WTC11 (cell line): ENCODE results near the gene BET1L. TPM values are rescaled to one million over a fixed set of nuclear protein-coding genes. Genes with fewer than 3 reads are reported as not detected.

Experiments
- CDX4 ChIP-seq: fragments of 250-450 bp; sonication (Bioruptor Pico); IDR thresholded peaks from 2 replicates; pipeline ENCODE4 v1.9.0; 2021; ENCODE audit warnings: moderate library complexity, mild to moderate bottlenecking, inconsistent platforms, borderline replicate concordance
- CREM ChIP-seq: sonication (generic); formaldehyde crosslinking; IDR thresholded peaks from 2 replicates; pipeline ENCODE4 v1.8.1; 2022; ENCODE audit warnings: mild to moderate bottlenecking, missing genetic modification reagents, moderate library complexity
- E2F1 ChIP-seq: sonication (generic); formaldehyde crosslinking; IDR thresholded peaks from 2 replicates; pipeline ENCODE4 v1.8.0; 2022; ENCODE audit warnings: mild to moderate bottlenecking, missing genetic modification reagents
- E2F4 ChIP-seq: sonication (generic); formaldehyde crosslinking; IDR thresholded peaks from 2 replicates; pipeline ENCODE4 v1.8.1; 2022; ENCODE audit warnings: low read depth, mild to moderate bottlenecking, moderate library complexity, missing genetic modification reagents, borderline replicate concordance
- FOXK1 ChIP-seq: sonication (generic); formaldehyde crosslinking; IDR thresholded peaks from 2 replicates; pipeline ENCODE4 v1.8.0; 2022; ENCODE audit warnings: mild to moderate bottlenecking, moderate library complexity, missing genetic modification reagents
- HMGA2 ChIP-seq: fragments of 250-450 bp; sonication (Bioruptor Pico); IDR thresholded peaks from 2 replicates; pipeline ENCODE4 v1.4.0; 2021; ENCODE audit warnings: mild to moderate bottlenecking, moderate library complexity
- HMGXB4 ChIP-seq: sonication (generic); formaldehyde crosslinking; IDR thresholded peaks from 2 replicates; pipeline ENCODE4 v1.8.1; 2023; ENCODE audit warnings: mild to moderate bottlenecking, moderate library complexity, missing genetic modification reagents
- IRF1 ChIP-seq: sonication (generic); formaldehyde crosslinking; IDR thresholded peaks from 2 replicates; pipeline ENCODE4 v1.8.0; 2023; ENCODE audit warnings: missing genetic modification reagents
- IRF2 ChIP-seq: sonication (generic); formaldehyde crosslinking; IDR thresholded peaks from 2 replicates; pipeline ENCODE4 v1.8.0; 2022; ENCODE audit warnings: low read depth, missing genetic modification reagents, borderline replicate concordance
- JAZF1 ChIP-seq: fragments of 250-450 bp; sonication (Bioruptor Pico); IDR thresholded peaks from 2 replicates; pipeline ENCODE4 v1.9.0; 2021; ENCODE audit warnings: moderate library complexity, mild to moderate bottlenecking, inconsistent platforms
- MXD4 ChIP-seq: fragments of 250-450 bp; sonication (Bioruptor Pico); IDR thresholded peaks from 2 replicates; pipeline ENCODE4 v1.8.0; 2021; ENCODE audit warnings: mild to moderate bottlenecking, moderate library complexity, borderline replicate concordance
- NFATC4 ChIP-seq: fragments of 250-450 bp; sonication (Bioruptor Pico); IDR thresholded peaks from 2 replicates; pipeline ENCODE4 v1.9.0; 2021; ENCODE audit warnings: mild to moderate bottlenecking
- NR1H2 ChIP-seq: sonication (generic); formaldehyde crosslinking; IDR thresholded peaks from 2 replicates; pipeline ENCODE4 v1.9.0; 2021; ENCODE audit warnings: mild to moderate bottlenecking, moderate library complexity, missing genetic modification reagents
- NR3C1 ChIP-seq: sonication (generic); formaldehyde crosslinking; conservative IDR thresholded peaks from 2 replicates; pipeline ENCODE4 v1.8.1; 2023; ENCODE audit warnings: low read depth, mild to moderate bottlenecking, missing genetic modification reagents
- PREB ChIP-seq: sonication (generic); formaldehyde crosslinking; IDR thresholded peaks from 2 replicates; pipeline ENCODE4 v1.8.1; 2022; ENCODE audit warnings: mild to moderate bottlenecking, missing genetic modification reagents, moderate library complexity, borderline replicate concordance
- RORB ChIP-seq: fragments of 250-450 bp; sonication (Bioruptor Pico); IDR thresholded peaks from 2 replicates; pipeline ENCODE4 v1.9.0; 2021; ENCODE audit warnings: mild to moderate bottlenecking
- SOX15 ChIP-seq: fragments of 250-450 bp; sonication (Bioruptor Pico); IDR thresholded peaks from 2 replicates; pipeline ENCODE4 v1.9.0; 2021; ENCODE audit warnings: mild to moderate bottlenecking
- USF2 ChIP-seq: sonication (generic); formaldehyde crosslinking; IDR thresholded peaks from 2 replicates; pipeline ENCODE4 v1.8.1; 2023; ENCODE audit warnings: mild to moderate bottlenecking, missing genetic modification reagents, moderate library complexity
- ZBTB21 ChIP-seq: sonication (generic); formaldehyde crosslinking; IDR thresholded peaks from 2 replicates; pipeline ENCODE4 v1.8.1; 2023; ENCODE audit warnings: mild to moderate bottlenecking, missing genetic modification reagents, borderline replicate concordance
- ZMAT4 ChIP-seq: fragments of 250-450 bp; sonication (Bioruptor Pico); IDR thresholded peaks from 2 replicates; pipeline ENCODE4 v1.9.0; 2021; ENCODE audit warnings: mild to moderate bottlenecking
- ZNF121 ChIP-seq: sonication (generic); formaldehyde crosslinking; IDR thresholded peaks from 2 replicates; pipeline ENCODE4 v1.8.0; 2023; ENCODE audit warnings: missing genetic modification reagents
- ZNF138 ChIP-seq: sonication (generic); formaldehyde crosslinking; conservative IDR thresholded peaks from 2 replicates; pipeline ENCODE4 v1.8.1; 2022; ENCODE audit warnings: mild to moderate bottlenecking, moderate library complexity, missing genetic modification reagents
- ZNF219 ChIP-seq: sonication (generic); formaldehyde crosslinking; IDR thresholded peaks from 2 replicates; pipeline ENCODE4 v1.8.0; 2023; ENCODE audit warnings: missing genetic modification reagents, mild to moderate bottlenecking, borderline replicate concordance
- ZNF263 ChIP-seq: sonication (generic); formaldehyde crosslinking; IDR thresholded peaks from 2 replicates; pipeline ENCODE4 v1.8.1; 2022; ENCODE audit warnings: low read depth, mild to moderate bottlenecking, moderate library complexity, missing genetic modification reagents
- ZNF423 ChIP-seq: fragments of 250-450 bp; sonication (Bioruptor Pico); IDR thresholded peaks from 2 replicates; pipeline ENCODE4 v2.1.2; 2022; ENCODE audit warnings: mild to moderate bottlenecking, moderate library complexity
- ZNF532 ChIP-seq: fragments of 250-450 bp; sonication (Bioruptor Pico); IDR thresholded peaks from 2 replicates; pipeline ENCODE4 v1.9.0; 2021; ENCODE audit warnings: mild to moderate bottlenecking, borderline replicate concordance
- ZNF671 ChIP-seq: fragments of 250-450 bp; sonication (Bioruptor Pico); IDR thresholded peaks from 2 replicates; pipeline ENCODE4 v1.8.0; 2021; ENCODE audit warnings: mild to moderate bottlenecking
- total RNA-seq: library from RNA; stranded (reverse); gene quantifications from 3 replicates; pipeline ENCODE4 v1.2.3, GENCODE V29; 2021

Gene BET1L
- total RNA-seq, 1 experiment from 2014 or later = 51.4 TPM

- no peak for TF ChIP-seq ZNF532
- no peak for TF ChIP-seq ZNF423
- TF ChIP-seq HMGXB4 = peak; percentile 54; the same call in 1 of the 2 replicates
- TF ChIP-seq IRF2 = no peak
- no peak for TF ChIP-seq RORB (CRISPR knock-in tag)
- 0 out of 2 replicates have a peak, but pooled peaks have one; percentile 49 for TF ChIP-seq ZNF219 (CRISPR knock-in tag)
- no peak for TF ChIP-seq NR1H2
- TF ChIP-seq NR3C1 = no peak
- TF ChIP-seq CREM (CRISPR knock-in tag) = 0 out of 2 replicates have a peak, but pooled peaks have one; percentile 42
- no peak for TF ChIP-seq ZNF671
- TF ChIP-seq CDX4 (CRISPR knock-in tag) = no peak
- no peak for TF ChIP-seq ZBTB21 (CRISPR knock-in tag)
- no peak for TF ChIP-seq NFATC4 (CRISPR knock-in tag)
- TF ChIP-seq IRF1 (CRISPR knock-in tag) = no peak
- TF ChIP-seq JAZF1 (CRISPR knock-in tag) = no peak
- TF ChIP-seq SOX15 (CRISPR knock-in tag) = no peak
- TF ChIP-seq PREB (CRISPR knock-in tag) = no peak
- no peak for TF ChIP-seq ZNF263
- no peak for TF ChIP-seq ZNF138 (CRISPR knock-in tag)
- no peak for TF ChIP-seq ZNF121
- TF ChIP-seq HMGA2 (CRISPR knock-in tag) = no peak
- no peak for TF ChIP-seq MXD4 (CRISPR knock-in tag)
- no peak for TF ChIP-seq FOXK1 (CRISPR knock-in tag)
- TF ChIP-seq ZMAT4 (CRISPR knock-in tag) = no peak
- no peak for TF ChIP-seq E2F1
- TF ChIP-seq USF2 = 0 out of 2 replicates have a peak, but pooled peaks have one; percentile 16
- TF ChIP-seq E2F4 (CRISPR knock-in tag) = 0 out of 2 replicates have a peak, but pooled peaks have one; percentile 41
Observed at GRCh38 chr11:207208-207862, at the start of gene BET1L, which contains the start of gene RIC8A (continued).
